Left renal pelvis (tissue), 4 donors: ENCODE measurements around the gene PCDHGB5. TPM values are rescaled to one million over a fixed set of nuclear protein-coding genes. Genes with fewer than 3 reads are reported as not detected.
"Not testable (repeated sequence)": the region's sequence is repeated elsewhere in the genome, so short reads cannot be mapped to it uniquely, and the experiment has no call there.

Experiments
- DNase-seq, 4 donors: peaks; one replicate each; pipeline ENCODE4 v3.0.0-alpha.2; 2013; ENCODE audit warnings: low read depth in 4 of 4, low spot score in 3 of 4
- polyA plus RNA-seq, 4 donors: library from polyadenylated mRNA; unstranded; fragments of 120-200 nt; gene quantifications; one replicate each; pipeline ENCODE4 v1.2.1, GENCODE V29; 2013; ENCODE audit not compliant: insufficient read length in 4 of 4

PCDHGB5 gene
- polyA plus RNA-seq, 4 donors, result 9.6 to 10.3 (median 9.8) TPM

GRCh38 chr5:141409598-141410306 lies 12.0 kb downstream of the PCDHGB5 start:
- DNase-seq, result no peak

GRCh38 chr5:141411575-141411974 lies 13.8 kb downstream of the PCDHGB5 start:
- no peak for DNase-seq

DNA sequence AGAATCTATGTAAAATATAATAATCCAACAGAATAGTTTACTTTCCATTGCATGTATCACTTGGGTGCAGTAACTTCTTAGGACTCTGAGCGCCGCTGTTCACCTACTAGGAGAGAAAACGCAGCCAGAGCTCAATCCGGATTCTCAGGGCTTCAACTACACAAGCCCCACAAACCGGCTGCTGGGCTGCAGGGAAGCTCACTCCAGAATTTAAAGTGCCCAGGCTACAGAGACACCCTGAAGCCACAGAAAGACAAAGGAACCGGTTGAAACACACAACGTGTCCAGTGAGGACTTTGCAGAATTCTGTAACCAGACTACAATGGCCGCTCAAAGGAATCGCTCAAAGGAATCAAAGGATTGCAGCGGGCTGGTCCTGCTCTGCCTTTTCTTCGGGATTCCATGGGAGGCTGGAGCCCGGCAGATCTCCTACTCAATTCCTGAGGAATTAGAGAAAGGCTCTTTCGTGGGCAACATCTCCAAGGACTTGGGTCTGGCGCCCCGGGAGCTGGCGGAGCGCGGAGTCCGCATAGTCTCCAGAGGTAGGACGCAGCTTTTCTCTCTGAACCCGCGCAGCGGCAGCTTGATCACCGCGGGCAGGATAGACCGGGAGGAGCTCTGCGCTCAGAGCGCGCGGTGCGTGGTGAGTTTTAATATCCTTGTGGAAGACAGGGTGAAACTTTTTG lies 15.2 kb downstream of the PCDHGB5 start, which contains the start of gene PCDHGA10:
Gene PCDHGA10 (plus strand): TSS at position 134 of the 686 bp plus-strand sequence. CDS start 189 bp downstream, at position 323.
- no peak for DNase-seq

GRCh38 chr5:141413540-141414069 lies 15.9 kb downstream of the PCDHGB5 start:
- DNase-seq, result no peak

GRCh38 chr5:141414548-141415274 lies 17.0 kb downstream of the PCDHGB5 start:
- DNase-seq, result not testable (repeated sequence)

- not testable (repeated sequence) for DNase-seq
Measured at GRCh38 chr5:141415275-141415618, 17.5 kb downstream of the PCDHGB5 start.

DNA sequence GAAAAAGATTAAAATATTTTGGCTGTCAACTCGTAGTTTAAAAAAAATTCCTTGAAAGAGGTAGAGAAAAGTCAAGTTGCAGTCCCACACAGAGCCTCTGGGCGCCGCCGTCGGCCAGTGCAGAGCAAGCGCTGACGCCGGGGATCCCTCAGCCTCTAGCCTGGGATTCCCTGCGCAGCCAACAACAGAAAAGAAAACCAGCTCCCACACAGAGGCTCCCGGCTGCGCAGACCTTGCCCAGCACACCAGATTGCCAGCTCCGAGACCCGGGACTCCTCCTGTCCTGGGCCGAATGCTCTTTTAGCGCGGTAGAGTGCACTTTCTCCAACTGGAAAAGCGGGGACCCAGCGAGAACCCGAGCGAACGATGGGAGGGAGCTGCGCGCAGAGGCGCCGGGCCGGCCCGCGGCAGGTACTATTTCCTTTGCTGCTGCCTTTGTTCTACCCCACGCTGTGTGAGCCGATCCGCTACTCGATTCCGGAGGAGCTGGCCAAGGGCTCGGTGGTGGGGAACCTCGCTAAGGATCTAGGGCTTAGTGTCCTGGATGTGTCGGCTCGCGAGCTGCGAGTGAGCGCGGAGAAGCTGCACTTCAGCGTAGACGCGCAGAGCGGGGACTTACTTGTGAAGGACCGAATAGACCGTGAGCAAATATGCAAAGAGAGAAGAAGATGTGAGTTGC lies 19.9 kb downstream of the PCDHGB5 start, which contains the start of gene PCDHGB7:
Gene PCDHGB7 (plus strand): TSS at position 184 of the 679 bp plus-strand sequence. CDS start 183 bp downstream, at position 367.
- not testable (repeated sequence) for DNase-seq

- DNase-seq, result no peak
Measured at GRCh38 chr5:141419074-141419880, 21.5 kb downstream of the PCDHGB5 start.

- DNase-seq, result no peak
Measured at GRCh38 chr5:141420855-141421488, 23.2 kb downstream of the PCDHGB5 start, which contains the start of gene PCDHGA11. TSS of gene PCDHGA11 (plus strand) at chr5:141421051. CDS start at chr5:141421228, 177 bp downstream.

DNA sequence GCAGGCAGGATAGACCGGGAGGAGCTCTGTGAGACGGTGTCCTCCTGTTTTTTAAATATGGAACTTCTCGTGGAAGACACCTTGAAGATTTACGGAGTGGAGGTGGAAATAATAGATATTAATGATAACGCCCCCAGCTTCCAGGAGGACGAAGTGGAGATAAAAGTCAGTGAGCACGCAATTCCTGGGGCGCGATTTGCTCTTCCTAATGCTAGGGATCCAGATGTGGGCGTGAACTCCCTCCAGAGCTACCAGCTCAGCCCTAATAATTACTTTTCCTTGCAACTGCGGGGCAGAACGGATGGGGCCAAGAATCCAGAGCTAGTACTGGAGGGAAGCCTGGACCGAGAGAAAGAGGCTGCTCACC lies 23.7 kb downstream of the PCDHGB5 start:
- no peak for DNase-seq

- no peak for DNase-seq
Measured at GRCh38 chr5:141422742-141423291, 25.1 kb downstream of the PCDHGB5 start.

DNA sequence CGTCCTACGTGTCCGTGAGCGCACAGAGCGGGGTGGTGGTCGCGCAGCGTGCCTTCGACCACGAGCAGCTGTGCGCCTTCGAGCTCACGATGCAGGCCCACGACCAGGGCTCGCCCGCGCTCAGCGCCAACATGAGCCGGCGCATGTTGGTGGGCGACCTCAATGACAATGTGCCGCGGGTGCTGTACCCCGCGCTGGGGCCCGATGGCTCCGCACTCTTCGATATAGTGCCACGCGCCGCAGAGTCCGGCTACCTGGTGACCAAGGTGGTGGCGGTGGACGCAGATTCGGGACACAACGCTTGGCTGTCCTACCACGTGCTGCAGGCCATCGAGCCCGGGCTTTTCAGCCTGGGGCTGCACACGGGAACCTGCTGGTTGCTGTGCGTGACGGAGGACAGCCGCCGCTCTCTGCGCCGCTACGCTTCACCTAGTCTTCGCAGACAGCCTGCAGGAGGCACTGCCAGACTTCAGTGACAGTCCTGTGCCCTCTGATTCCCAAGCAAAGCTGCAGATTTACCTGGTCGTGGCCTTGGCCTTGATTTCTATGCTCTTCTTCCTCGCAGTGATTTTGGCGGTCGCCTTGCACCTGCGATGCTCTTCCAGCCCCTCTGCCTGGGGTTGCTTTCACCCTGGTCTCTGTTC lies 30.2 kb downstream of the PCDHGB5 start:
- DNase-seq, result no peak

DNA sequence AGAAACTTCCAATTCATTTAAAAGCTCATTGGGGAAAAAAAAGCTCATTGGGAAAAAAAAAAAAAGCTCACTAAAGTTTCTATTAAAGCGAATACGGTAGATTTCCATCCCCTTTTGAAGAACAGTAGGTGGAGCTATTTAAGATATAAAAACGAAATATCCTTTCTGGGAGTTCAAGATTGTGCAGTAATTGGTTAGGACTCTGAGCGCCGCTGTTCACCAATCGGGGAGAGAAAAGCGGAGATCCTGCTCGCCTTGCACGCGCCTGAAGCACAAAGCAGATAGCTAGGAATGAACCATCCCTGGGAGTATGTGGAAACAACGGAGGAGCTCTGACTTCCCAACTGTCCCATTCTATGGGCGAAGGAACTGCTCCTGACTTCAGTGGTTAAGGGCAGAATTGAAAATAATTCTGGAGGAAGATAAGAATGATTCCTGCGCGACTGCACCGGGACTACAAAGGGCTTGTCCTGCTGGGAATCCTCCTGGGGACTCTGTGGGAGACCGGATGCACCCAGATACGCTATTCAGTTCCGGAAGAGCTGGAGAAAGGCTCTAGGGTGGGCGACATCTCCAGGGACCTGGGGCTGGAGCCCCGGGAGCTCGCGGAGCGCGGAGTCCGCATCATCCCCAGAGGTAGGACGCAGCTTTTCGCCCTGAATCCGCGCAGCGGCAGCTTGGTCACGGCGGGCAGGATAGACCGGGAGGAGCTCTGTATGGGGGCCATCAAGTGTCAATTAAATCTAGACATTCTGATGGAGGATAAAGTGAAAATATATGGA lies 32.8 kb downstream of the PCDHGB5 start, which contains the start of gene PCDHGA12:
Gene PCDHGA12 (plus strand): TSS at position 176 of the 782 bp plus-strand sequence. CDS start 253 bp downstream, at position 429.
- no peak for DNase-seq

- DNase-seq, result no peak
Measured at GRCh38 chr5:141431286-141431685, 33.5 kb downstream of the PCDHGB5 start.

DNA sequence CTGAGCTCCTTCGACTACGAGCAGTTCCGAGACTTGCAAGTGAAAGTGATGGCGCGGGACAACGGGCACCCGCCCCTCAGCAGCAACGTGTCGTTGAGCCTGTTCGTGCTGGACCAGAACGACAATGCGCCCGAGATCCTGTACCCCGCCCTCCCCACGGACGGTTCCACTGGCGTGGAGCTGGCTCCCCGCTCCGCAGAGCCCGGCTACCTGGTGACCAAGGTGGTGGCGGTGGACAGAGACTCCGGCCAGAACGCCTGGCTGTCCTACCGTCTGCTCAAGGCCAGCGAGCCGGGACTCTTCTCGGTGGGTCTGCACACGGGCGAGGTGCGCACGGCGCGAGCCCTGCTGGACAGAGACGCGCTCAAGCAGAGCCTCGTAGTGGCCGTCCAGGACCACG lies 34.6 kb downstream of the PCDHGB5 start:
- DNase-seq, result not testable (repeated sequence)

GRCh38 chr5:141432726-141433125 lies 35.0 kb downstream of the PCDHGB5 start:
- DNase-seq, result not testable (repeated sequence)

DNA sequence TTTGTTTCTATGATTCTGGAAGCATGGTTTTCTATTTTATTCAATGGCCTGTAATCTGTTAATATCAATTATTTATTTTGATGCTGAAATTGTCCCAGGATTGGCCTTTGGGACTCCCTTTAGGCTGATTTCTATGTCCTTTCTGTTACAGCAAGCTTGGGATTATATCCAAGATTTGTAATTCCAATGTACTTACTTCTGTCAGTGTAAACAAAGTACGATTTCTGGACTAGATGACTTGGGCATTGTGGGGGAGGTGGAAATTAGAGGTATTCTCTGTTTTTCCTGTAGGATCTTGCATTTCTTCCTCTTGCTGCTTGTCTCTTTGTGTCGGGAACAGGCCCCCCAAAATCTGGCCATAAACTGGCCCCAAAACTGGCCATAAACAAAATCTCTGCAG lies 36.3 kb downstream of the PCDHGB5 start:
- DNase-seq, result no peak
